ENCODE measurements around the gene ZBTB46. TPM values are rescaled to one million over a fixed set of nuclear protein-coding genes. Genes with fewer than 3 reads are reported as not detected.

The ZBTB46 gene
- total RNA-seq, 2 experiments from 2014 or later: 0.67 to 1.3 TPM

GRCh38 chr20:63825331-63826118 lies 5.5 kb downstream of the ZBTB46 start:
- Histone ChIP-seq H2AFZ (ENCODE audit: low read length) (no peak overlapping the region), H3K4me3 (ENCODE audit: low read depth, low read length, poor library complexity, severe bottlenecking) (no peak overlapping the region), H4K20me1 (ENCODE audit: insufficient read depth, low read length) (no peaks in the 10 kb centered on the region), H3K4me1 (ENCODE audit: insufficient read depth, low read length, poor library complexity, severe bottlenecking) (peaks cover 6% of the 10 kb centered on the region), H3K79me2 (ENCODE audit: insufficient read depth, low read depth, low read length) (no peaks in the 10 kb centered on the region), H3K4me2 (ENCODE audit: low read length) (no peak overlapping the region), H3K9me2 (ENCODE audit: insufficient read depth, low read length) (no peaks in the 10 kb centered on the region), H3K9me3 (ENCODE audit: low read length) (no peaks in the 10 kb centered on the region), H3K36me3 (ENCODE audit: insufficient read depth, low read length) (no peaks in the 10 kb centered on the region), H3K27ac (ENCODE audit: low read depth, low read length, poor library complexity, severe bottlenecking) (no peak overlapping the region)
- TF ChIP-seq CTCF (conservative IDR thresholded peaks at IDR 0.05; ENCODE audit: low read length) (no peak), EZH2phosphoT487 (IDR thresholded peaks at IDR 0.05; ENCODE audit: borderline replicate concordance, low read depth, low read length) (no peak)
- no TSS peak for BruUV-seq (replicated peaks)
- POLR2A ChIA-PET: interaction anchor here (0.8 kb wide), 1 partner anchor 9 kb away, joined by 3 read pairs; no protein-coding TSS in a partner anchor
- DNase-seq (ENCODE audit: low spot score): no peak
- intact Hi-C loops (cut with micrococcal nuclease; ENCODE audit: unreplicated experiment): no loop called here
- CTCF ChIA-PET (ENCODE audit: unreplicated experiment): no interaction called here

GRCh38 chr20:63823691-63824311 lies 7.3 kb downstream of the ZBTB46 start:
- H4K20me1 ChIP-seq (ENCODE audit: insufficient read depth, low read length): no peaks in the 10 kb centered on the region
- H3K36me3 ChIP-seq (ENCODE audit: insufficient read depth, low read length): no peaks in the 10 kb centered on the region
- intact Hi-C loops (cut with micrococcal nuclease; ENCODE audit: unreplicated experiment): no loop called here
- no peaks in the 10 kb centered on the region for H3K79me2 ChIP-seq (ENCODE audit: insufficient read depth, low read depth, low read length)
- no peak overlapping the region for H3K4me2 ChIP-seq (ENCODE audit: low read length)
- ChIA-PET POLR2A (interaction anchor here (0.6 kb wide), 1 partner anchor 45 kb away, joined by 3 read pairs; no protein-coding TSS in a partner anchor), CTCF (ENCODE audit: unreplicated experiment) (no interaction called here)
- BruUV-seq (replicated peaks): no TSS peak
- no peaks in the 10 kb centered on the region for H3K4me1 ChIP-seq (ENCODE audit: insufficient read depth, low read length, poor library complexity, severe bottlenecking)
- no peak overlapping the region for H3K27ac ChIP-seq (ENCODE audit: low read depth, low read length, poor library complexity, severe bottlenecking)
- TF ChIP-seq CTCF (conservative IDR thresholded peaks at IDR 0.05; ENCODE audit: low read length): no peak
- no peak for TF ChIP-seq EZH2phosphoT487 (IDR thresholded peaks at IDR 0.05; ENCODE audit: borderline replicate concordance, low read depth, low read length)
- no peak overlapping the region for H2AFZ ChIP-seq (ENCODE audit: low read length)
- DNase-seq (ENCODE audit: low spot score): no peak
- H3K9me3 ChIP-seq (ENCODE audit: low read length): no peaks in the 10 kb centered on the region
- H3K9me2 ChIP-seq (ENCODE audit: insufficient read depth, low read length): no peaks in the 10 kb centered on the region
- H3K4me3 ChIP-seq (ENCODE audit: low read depth, low read length, poor library complexity, severe bottlenecking): no peak overlapping the region

GRCh38 chr20:63822276-63822696 lies 8.8 kb downstream of the ZBTB46 start:
- no peak for DNase-seq (ENCODE audit: low spot score)
- ChIA-PET POLR2A (no interaction called here), CTCF (ENCODE audit: unreplicated experiment) (no interaction called here)
- no peak overlapping the region for H3K4me2 ChIP-seq (ENCODE audit: low read length)
- H3K9me3 ChIP-seq (ENCODE audit: low read length): no peaks in the 10 kb centered on the region
- no peaks in the 10 kb centered on the region for H3K4me1 ChIP-seq (ENCODE audit: insufficient read depth, low read length, poor library complexity, severe bottlenecking)
- no peaks in the 10 kb centered on the region for H3K79me2 ChIP-seq (ENCODE audit: insufficient read depth, low read depth, low read length)
- no peak overlapping the region for H2AFZ ChIP-seq (ENCODE audit: low read length)
- no peaks in the 10 kb centered on the region for H4K20me1 ChIP-seq (ENCODE audit: insufficient read depth, low read length)
- no peak overlapping the region for H3K27ac ChIP-seq (ENCODE audit: low read depth, low read length, poor library complexity, severe bottlenecking)
- H3K9me2 ChIP-seq (ENCODE audit: insufficient read depth, low read length): no peaks in the 10 kb centered on the region
- H3K4me3 ChIP-seq (ENCODE audit: low read depth, low read length, poor library complexity, severe bottlenecking): no peak overlapping the region
- TF ChIP-seq CTCF (conservative IDR thresholded peaks at IDR 0.05; ENCODE audit: low read length) (no peak), EZH2phosphoT487 (IDR thresholded peaks at IDR 0.05; ENCODE audit: borderline replicate concordance, low read depth, low read length) (no peak)
- intact Hi-C loops (cut with micrococcal nuclease; ENCODE audit: unreplicated experiment): no loop called here
- no TSS peak for BruUV-seq (replicated peaks)
- H3K36me3 ChIP-seq (ENCODE audit: insufficient read depth, low read length): no peaks in the 10 kb centered on the region

Data from OCI-LY7 (cell line).